Astrocyte (in vitro differentiated cells and primary cell): ENCODE data around the gene NPDC1. TPM values are rescaled to one million over a fixed set of nuclear protein-coding genes. Genes with fewer than 3 reads are reported as not detected.

Experiments
- DNase-seq: peaks from one replicate; pipeline ENCODE4 v3.0.0-alpha.2; 2010; ENCODE audit warnings: low read depth
- FAIRE-seq: peaks from 2 replicates; lab custom pipeline; 2011; peaks lifted over from hg19 to GRCh38; lab: Jason Lieb, UNC
- H2AFZ ChIP-seq: 2 replicates; pipeline ENCODE4 v1.6.0; 2012; ENCODE audit warnings: low read depth, low read length, inconsistent platforms
- H3K27ac ChIP-seq: 2 replicates; pipeline ENCODE4 v1.5.1; 2011; ENCODE audit warnings: low read depth, low read length, inconsistent platforms
- H3K27me3 ChIP-seq: 2 replicates; pipeline ENCODE4 v1.6.0; 2011; ENCODE audit warnings: low read length, inconsistent platforms; ENCODE audit not compliant: insufficient read depth
- H3K36me3 ChIP-seq: 2 replicates; pipeline ENCODE4 v1.5.1; 2011; ENCODE audit warnings: low read length, inconsistent platforms; ENCODE audit not compliant: insufficient read depth
- H3K4me1 ChIP-seq: 2 replicates; pipeline ENCODE4 v1.5.1; 2011; ENCODE audit warnings: low read length, inconsistent platforms; ENCODE audit not compliant: insufficient read depth
- H3K4me2 ChIP-seq: 2 replicates; pipeline ENCODE4 v1.6.0; 2012; ENCODE audit warnings: low read length, inconsistent platforms
- H3K4me3 ChIP-seq: 2 replicates; pipeline ENCODE4 v1.5.1; 2011; ENCODE audit warnings: low read depth, mild to moderate bottlenecking, low read length, inconsistent platforms; ENCODE audit not compliant: insufficient read depth
- H3K79me2 ChIP-seq: 2 replicates; pipeline ENCODE4 v1.6.0; 2012; ENCODE audit warnings: mild to moderate bottlenecking, low read length, inconsistent platforms; ENCODE audit not compliant: insufficient read depth
- H3K9ac ChIP-seq: 2 replicates; pipeline ENCODE4 v1.6.0; 2012; ENCODE audit warnings: mild to moderate bottlenecking, low read length, inconsistent platforms
- H3K9me3 ChIP-seq: 2 replicates; pipeline ENCODE4 v1.5.1; 2012; ENCODE audit warnings: low read depth, mild to moderate bottlenecking, low read length, inconsistent platforms; ENCODE audit not compliant: insufficient read depth
- H4K20me1 ChIP-seq: 2 replicates; pipeline ENCODE4 v1.6.0; 2012; ENCODE audit warnings: low read length, inconsistent platforms; ENCODE audit not compliant: insufficient read depth
- H3K27ac Mint-ChIP-seq: one replicate; pipeline ENCODE4 v1.8.0; 2021; ENCODE audit warnings: mild to moderate bottlenecking, mixed read lengths; ENCODE audit not compliant: unreplicated experiment
- H3K27me3 Mint-ChIP-seq: one replicate; pipeline ENCODE4 v1.8.0; 2021; ENCODE audit warnings: low read depth, mixed read lengths; ENCODE audit not compliant: unreplicated experiment
- H3K36me3 Mint-ChIP-seq: one replicate; pipeline ENCODE4 v1.8.0; 2021; ENCODE audit warnings: low read depth, mixed read lengths; ENCODE audit not compliant: unreplicated experiment
- H3K4me1 Mint-ChIP-seq: one replicate; pipeline ENCODE4 v1.8.0; 2021; ENCODE audit warnings: low read depth, mixed read lengths; ENCODE audit not compliant: unreplicated experiment
- H3K4me3 Mint-ChIP-seq: one replicate; pipeline ENCODE4 v1.8.0; 2021; ENCODE audit warnings: mild to moderate bottlenecking, moderate library complexity, mixed read lengths; ENCODE audit not compliant: unreplicated experiment
- H3K9me3 Mint-ChIP-seq: one replicate; pipeline ENCODE4 v1.8.0; 2021; ENCODE audit warnings: mild to moderate bottlenecking, mixed read lengths; ENCODE audit not compliant: unreplicated experiment
- EZH2 ChIP-seq: IDR thresholded peaks from 2 replicates; pipeline ENCODE4 v1.6.1; 2012; ENCODE audit warnings: mild to moderate bottlenecking, low read length, inconsistent platforms; ENCODE audit not compliant: insufficient read depth
- total RNA-seq: library from RNA; stranded (reverse); gene quantifications from 2 replicates; pipeline ENCODE4 v1.2.1, GENCODE V29; 2021
- TF ChIP-seq, protein P1 (sequence below): IDR thresholded peaks from 2 replicates; pipeline ENCODE4 v1.5.1; 2011; ENCODE audit warnings: low read depth, mild to moderate bottlenecking, inconsistent platforms, low read length, moderate library complexity; ENCODE audit not compliant: insufficient read depth

The NPDC1 gene
- total RNA-seq, 1 donor from 2014 or later: 66.8 TPM

DNA sequence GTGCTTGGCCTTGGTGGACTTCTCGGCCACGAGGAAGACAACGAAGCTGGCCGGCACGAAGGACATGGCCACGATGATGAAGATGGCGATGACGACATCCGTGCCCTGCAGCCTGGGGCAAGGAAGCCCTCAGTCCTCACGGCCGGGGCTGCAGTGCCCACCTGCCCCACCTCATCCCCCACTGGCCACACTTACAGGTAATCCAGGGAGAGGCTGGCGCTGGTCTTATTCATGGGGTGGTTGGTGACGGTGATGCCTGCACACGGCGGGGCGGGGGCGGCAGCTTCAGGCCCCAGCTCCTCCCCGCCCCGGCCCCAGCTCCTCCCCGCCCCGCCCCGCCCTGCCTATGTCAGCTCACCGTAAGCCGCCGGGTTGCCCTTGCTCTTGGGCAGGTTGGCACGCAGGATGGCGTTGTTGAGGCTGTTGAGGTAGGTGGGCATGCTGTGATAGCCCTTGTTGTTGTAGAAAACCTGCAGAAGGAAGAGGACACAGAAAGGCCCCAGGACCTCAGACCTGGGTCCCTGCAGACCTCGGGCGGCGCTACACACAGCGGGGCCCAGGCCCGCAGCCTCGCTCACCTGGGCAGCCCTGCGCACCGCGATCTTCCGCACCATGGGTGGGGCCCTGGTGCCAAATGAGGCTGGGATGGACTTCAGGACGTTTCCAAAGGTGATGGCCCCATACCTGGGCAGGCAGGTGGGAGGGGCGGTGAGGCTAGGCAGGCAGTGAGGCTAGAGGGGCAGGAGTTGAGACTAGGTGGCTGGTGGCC, 33.9 kb downstream of the NPDC1 start:
- Mint-ChIP-seq H3K4me3 (no peak overlapping the region), H3K9me3 (no peaks in the 10 kb centered on the region), H3K36me3 (peaks cover 9% of the 10 kb centered on the region), H3K27ac (no peak overlapping the region), H3K4me1 (no peaks in the 10 kb centered on the region), H3K27me3 (no peaks in the 10 kb centered on the region)
- no peak overlapping the region for H2AFZ ChIP-seq
- no peak for FAIRE-seq
- H4K20me1 ChIP-seq: no peaks in the 10 kb centered on the region
- H3K27me3 ChIP-seq: no peaks in the 10 kb centered on the region
- TF ChIP-seq, protein P1, sequence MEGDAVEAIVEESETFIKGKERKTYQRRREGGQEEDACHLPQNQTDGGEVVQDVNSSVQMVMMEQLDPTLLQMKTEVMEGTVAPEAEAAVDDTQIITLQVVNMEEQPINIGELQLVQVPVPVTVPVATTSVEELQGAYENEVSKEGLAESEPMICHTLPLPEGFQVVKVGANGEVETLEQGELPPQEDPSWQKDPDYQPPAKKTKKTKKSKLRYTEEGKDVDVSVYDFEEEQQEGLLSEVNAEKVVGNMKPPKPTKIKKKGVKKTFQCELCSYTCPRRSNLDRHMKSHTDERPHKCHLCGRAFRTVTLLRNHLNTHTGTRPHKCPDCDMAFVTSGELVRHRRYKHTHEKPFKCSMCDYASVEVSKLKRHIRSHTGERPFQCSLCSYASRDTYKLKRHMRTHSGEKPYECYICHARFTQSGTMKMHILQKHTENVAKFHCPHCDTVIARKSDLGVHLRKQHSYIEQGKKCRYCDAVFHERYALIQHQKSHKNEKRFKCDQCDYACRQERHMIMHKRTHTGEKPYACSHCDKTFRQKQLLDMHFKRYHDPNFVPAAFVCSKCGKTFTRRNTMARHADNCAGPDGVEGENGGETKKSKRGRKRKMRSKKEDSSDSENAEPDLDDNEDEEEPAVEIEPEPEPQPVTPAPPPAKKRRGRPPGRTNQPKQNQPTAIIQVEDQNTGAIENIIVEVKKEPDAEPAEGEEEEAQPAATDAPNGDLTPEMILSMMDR: no peak
- TF ChIP-seq EZH2: no peak
- no peak overlapping the region for H3K4me3 ChIP-seq
- H3K9me3 ChIP-seq: no peaks in the 10 kb centered on the region
- no peaks in the 10 kb centered on the region for H3K4me1 ChIP-seq
- no peak overlapping the region for H3K4me2 ChIP-seq
- H3K27ac ChIP-seq: no peak overlapping the region
- H3K79me2 ChIP-seq: no peaks in the 10 kb centered on the region
- H3K36me3 ChIP-seq: no peaks in the 10 kb centered on the region
- DNase-seq: no peak
- H3K9ac ChIP-seq: no peak overlapping the region

GRCh38 chr9:137011156-137011555, 34.8 kb downstream of the NPDC1 start:
- H3K36me3 ChIP-seq: no peaks in the 10 kb centered on the region
- H3K4me3 Mint-ChIP-seq: no peak overlapping the region
- H3K4me3 ChIP-seq: no peak overlapping the region
- no peak overlapping the region for H3K27ac Mint-ChIP-seq
- H3K79me2 ChIP-seq: no peaks in the 10 kb centered on the region
- no peak for DNase-seq
- H3K9me3 ChIP-seq: no peaks in the 10 kb centered on the region
- no peaks in the 10 kb centered on the region for H3K4me1 ChIP-seq
- H3K9me3 Mint-ChIP-seq: no peaks in the 10 kb centered on the region
- no peak overlapping the region for H3K27ac ChIP-seq
- H3K4me2 ChIP-seq: no peak overlapping the region
- TF ChIP-seq EZH2: no peak
- TF ChIP-seq, protein P1: no peak
- no peaks in the 10 kb centered on the region for H4K20me1 ChIP-seq
- peaks cover 5% of the 10 kb centered on the region for H3K36me3 Mint-ChIP-seq
- H3K27me3 ChIP-seq: no peaks in the 10 kb centered on the region
- no peak overlapping the region for H3K9ac ChIP-seq
- H2AFZ ChIP-seq: no peak overlapping the region
- no peaks in the 10 kb centered on the region for H3K27me3 Mint-ChIP-seq
- no peaks in the 10 kb centered on the region for H3K4me1 Mint-ChIP-seq
- FAIRE-seq: no peak
